K562 (cell line): ENCODE data around the gene FAM83D.

Experiments used
- NRF1 ChIP-seq, 2 experiments: fragments of 450-650 bp; IDR thresholded peaks in 1 of 2; conservative IDR thresholded peaks in 1 of 2; 2 replicates each; pipeline ENCODE4 v1.6.1; 2014; ENCODE audit warnings: mild to moderate bottlenecking in 2 of 2
- PHB2 ChIP-seq: fragments of 450-650 bp; IDR thresholded peaks from 2 replicates; pipeline ENCODE4 v1.6.1; 2017; ENCODE audit warnings: low read depth
- POLR2A ChIP-seq: fragments of 450-650 bp; conservative IDR thresholded peaks from 2 replicates; pipeline ENCODE4 v1.6.1; 2016
- POLR2AphosphoS2 ChIP-seq: IDR thresholded peaks from 2 replicates; pipeline ENCODE4 v1.6.1; 2012; ENCODE audit warnings: low read length, improper control_type of control experiment
- RAD21 ChIP-seq, 2 experiments: fragments of 250-450 bp in 1 of 2; fragments of 450-650 bp in 1 of 2; sonication (Bioruptor Pico) in 1 of 2; formaldehyde crosslinking in 1 of 2; IDR thresholded peaks in 1 of 2; conservative IDR thresholded peaks in 1 of 2; 2 replicates each; pipeline versions ENCODE4 v1.4.0 to v1.8.0; 2020 to 2022; ENCODE audit warnings: mild to moderate bottlenecking in 2 of 2, moderate library complexity in 1 of 2
- TF ChIP-seq, protein P1 (sequence below), 3 experiments: IDR thresholded peaks in 2 of 3; conservative IDR thresholded peaks in 1 of 3; 2 replicates each; pipeline ENCODE4 v1.5.1; 2011 to 2012; ENCODE audit warnings: low read length in 3 of 3, mild to moderate bottlenecking in 3 of 3, control low read depth in 2 of 3, improper control_type of control experiment in 1 of 3, inconsistent platforms in 1 of 3, low read depth in 1 of 3, mixed read lengths in 1 of 3, moderate library complexity in 1 of 3; ENCODE audit not compliant: insufficient read depth in 2 of 3
- TF ChIP-seq, protein P2 (sequence below): fragments of 450-650 bp; formaldehyde crosslinking; IDR thresholded peaks from 2 replicates; pipeline ENCODE4 v1.4.0; 2022; ENCODE audit warnings: missing genetic modification characterization

DNA sequence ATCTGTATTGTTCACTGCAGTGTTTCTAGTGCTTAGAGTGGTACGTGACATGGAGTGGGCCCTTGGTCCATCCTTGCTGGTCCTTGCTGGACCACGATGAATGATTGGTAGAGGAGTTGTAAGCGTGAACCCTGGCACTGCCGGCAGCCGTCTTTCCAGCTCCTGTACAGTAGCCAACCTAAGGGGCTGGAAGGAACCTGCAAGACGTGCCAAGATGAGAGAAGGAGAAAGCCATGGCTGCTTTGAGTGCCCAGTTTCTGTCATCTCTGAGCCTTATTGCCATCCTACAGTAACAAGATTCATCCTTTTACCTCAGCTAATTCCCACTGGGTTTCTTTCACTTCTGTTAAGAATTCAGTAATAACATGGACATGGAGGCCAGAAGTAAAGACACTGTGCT, 41.9 kb downstream of the FAM83D start:
- no peak for TF ChIP-seq POLR2A
- TF ChIP-seq PHB2, result no peak
- TF ChIP-seq, protein P1, sequence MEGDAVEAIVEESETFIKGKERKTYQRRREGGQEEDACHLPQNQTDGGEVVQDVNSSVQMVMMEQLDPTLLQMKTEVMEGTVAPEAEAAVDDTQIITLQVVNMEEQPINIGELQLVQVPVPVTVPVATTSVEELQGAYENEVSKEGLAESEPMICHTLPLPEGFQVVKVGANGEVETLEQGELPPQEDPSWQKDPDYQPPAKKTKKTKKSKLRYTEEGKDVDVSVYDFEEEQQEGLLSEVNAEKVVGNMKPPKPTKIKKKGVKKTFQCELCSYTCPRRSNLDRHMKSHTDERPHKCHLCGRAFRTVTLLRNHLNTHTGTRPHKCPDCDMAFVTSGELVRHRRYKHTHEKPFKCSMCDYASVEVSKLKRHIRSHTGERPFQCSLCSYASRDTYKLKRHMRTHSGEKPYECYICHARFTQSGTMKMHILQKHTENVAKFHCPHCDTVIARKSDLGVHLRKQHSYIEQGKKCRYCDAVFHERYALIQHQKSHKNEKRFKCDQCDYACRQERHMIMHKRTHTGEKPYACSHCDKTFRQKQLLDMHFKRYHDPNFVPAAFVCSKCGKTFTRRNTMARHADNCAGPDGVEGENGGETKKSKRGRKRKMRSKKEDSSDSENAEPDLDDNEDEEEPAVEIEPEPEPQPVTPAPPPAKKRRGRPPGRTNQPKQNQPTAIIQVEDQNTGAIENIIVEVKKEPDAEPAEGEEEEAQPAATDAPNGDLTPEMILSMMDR (IDR thresholded peaks at IDR 0.05 in 2 of 3, conservative IDR thresholded peaks at IDR 0.05 in 1 of 3; ENCODE audit: insufficient read depth in 2 of 3, low read depth in 1 of 3, low read length in 3 of 3), result no peak
- TF ChIP-seq, protein P2, sequence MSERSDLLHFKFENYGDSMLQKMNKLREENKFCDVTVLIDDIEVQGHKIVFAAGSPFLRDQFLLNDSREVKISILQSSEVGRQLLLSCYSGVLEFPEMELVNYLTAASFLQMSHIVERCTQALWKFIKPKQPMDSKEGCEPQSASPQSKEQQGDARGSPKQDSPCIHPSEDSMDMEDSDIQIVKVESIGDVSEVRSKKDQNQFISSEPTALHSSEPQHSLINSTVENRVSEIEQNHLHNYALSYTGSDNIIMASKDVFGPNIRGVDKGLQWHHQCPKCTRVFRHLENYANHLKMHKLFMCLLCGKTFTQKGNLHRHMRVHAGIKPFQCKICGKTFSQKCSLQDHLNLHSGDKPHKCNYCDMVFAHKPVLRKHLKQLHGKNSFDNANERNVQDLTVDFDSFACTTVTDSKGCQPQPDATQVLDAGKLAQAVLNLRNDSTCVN (CRISPR knock-in tag), result no peak
- TF ChIP-seq RAD21 (CRISPR knock-in tag; conservative IDR thresholded peaks at IDR 0.05 in 1 of 2, IDR thresholded peaks at IDR 0.05 in 1 of 2), result no peak
- no peak for TF ChIP-seq POLR2AphosphoS2
- TF ChIP-seq NRF1 (conservative IDR thresholded peaks at IDR 0.05 in 1 of 2, IDR thresholded peaks at IDR 0.05 in 1 of 2), result no peak
